Natural killer cell treated with Interleukin-12 subunit alpha and Interleukin-12 subunit beta and Interleukin-15 and Interleukin-18, amount 100 ng/mL, for 72 hours (primary cell): ENCODE measurements around the gene TMEM63B. TPM values are rescaled to one million over a fixed set of nuclear protein-coding genes. Genes with fewer than 3 reads are reported as not detected.

Source experiments
- ATAC-seq, 2 donors: fragments of 150-1000 bp; cut with Tn5 transposase in 1 of 2; sonication (Bioruptor Pico), chemical (Tn5 transposase) in 1 of 2; 2 replicates each; pipeline ENCODE4 v1.10.0; 2021
- DNase-seq: peaks from one replicate; pipeline ENCODE4 v3.0.0; 2022; ENCODE audit warnings: low spot score
- H3K27ac Mint-ChIP-seq, 2 donors: 1 replicate in 1 of 2; 2 replicates in 1 of 2; pipeline ENCODE4 v1.8.0; 2022; ENCODE audit warnings: mixed read lengths in 2 of 2, mild to moderate bottlenecking in 1 of 2, moderate library complexity in 1 of 2
- H3K27me3 Mint-ChIP-seq, 2 donors: 1 replicate in 1 of 2; 2 replicates in 1 of 2; pipeline ENCODE4 v1.8.0; 2022; ENCODE audit warnings: mixed read lengths in 2 of 2
- H3K36me3 Mint-ChIP-seq: one replicate; pipeline ENCODE4 v1.8.0; 2022; ENCODE audit warnings: mixed read lengths
- H3K4me1 Mint-ChIP-seq, 2 donors: 1 replicate in 1 of 2; 2 replicates in 1 of 2; pipeline ENCODE4 v1.8.0; 2022; ENCODE audit warnings: low read depth in 2 of 2, mixed read lengths in 2 of 2, mild to moderate bottlenecking in 1 of 2
- H3K4me3 Mint-ChIP-seq: one replicate; pipeline ENCODE4 v1.8.0; 2022; ENCODE audit warnings: mixed read lengths
- H3K9me3 Mint-ChIP-seq: 2 replicates; pipeline ENCODE4 v1.8.0; 2022; ENCODE audit warnings: mixed read lengths
- total RNA-seq, 2 donors: library from RNA; stranded (reverse); gene quantifications; one replicate each; pipeline ENCODE4 v1.2.3, GENCODE V29; 2022

The TMEM63B gene
- total RNA-seq, 2 donors from 2014 or later: 21.2 to 22.2 TPM

- Mint-ChIP-seq H3K36me3 (no peaks in the 10 kb centered on the region), H3K4me3 (no peak overlapping the region), H3K27ac (no peak overlapping the region), H3K9me3 (no peaks in the 10 kb centered on the region), H3K4me1 (peaks cover 0 to 16% of the 10 kb centered on the region in 2 donors), H3K27me3 (no peaks in the 10 kb centered on the region)
- no peak for ATAC-seq
- DNase-seq: no peak
Measured at GRCh38 chr6:44150317-44150917, 23.1 kb downstream of the TMEM63B start.

- Mint-ChIP-seq H3K27ac (no peak overlapping the region), H3K27me3 (no peaks in the 10 kb centered on the region), H3K4me3 (no peak overlapping the region), H3K9me3 (no peaks in the 10 kb centered on the region), H3K36me3 (no peaks in the 10 kb centered on the region), H3K4me1 (peaks cover 0 to 11% of the 10 kb centered on the region in 2 donors)
- peak; percentile 81 to 83 for ATAC-seq
- peak; percentile 77 for DNase-seq
Measured at GRCh38 chr6:44151348-44152108, 24.2 kb downstream of the TMEM63B start.

- Mint-ChIP-seq H3K4me1 (peaks cover 0 to 11% of the 10 kb centered on the region in 2 donors), H3K4me3 (no peak overlapping the region), H3K9me3 (no peaks in the 10 kb centered on the region), H3K36me3 (no peaks in the 10 kb centered on the region), H3K27me3 (no peaks in the 10 kb centered on the region), H3K27ac (no peak overlapping the region)
- DNase-seq: no peak
- no peak for ATAC-seq
Measured at GRCh38 chr6:44152109-44152461, 24.7 kb downstream of the TMEM63B start.

- Mint-ChIP-seq H3K36me3 (no peaks in the 10 kb centered on the region), H3K4me1 (peaks cover 0 to 11% of the 10 kb centered on the region in 2 donors), H3K4me3 (no peak overlapping the region), H3K27ac (no peak overlapping the region), H3K9me3 (no peaks in the 10 kb centered on the region), H3K27me3 (no peaks in the 10 kb centered on the region)
- ATAC-seq: no peak
- no peak for DNase-seq
Measured at GRCh38 chr6:44152533-44152932, 25.2 kb downstream of the TMEM63B start.

- H3K4me1 Mint-ChIP-seq: peaks cover 0 to 11% of the 10 kb centered on the region in 2 donors
- no peak for ATAC-seq
- no peaks in the 10 kb centered on the region for H3K36me3 Mint-ChIP-seq
- H3K4me3 Mint-ChIP-seq: no peak overlapping the region
- H3K27me3 Mint-ChIP-seq: no peaks in the 10 kb centered on the region
- H3K9me3 Mint-ChIP-seq: no peaks in the 10 kb centered on the region
- no peak for DNase-seq
- no peak overlapping the region for H3K27ac Mint-ChIP-seq
Measured at GRCh38 chr6:44154067-44154466, 26.7 kb downstream of the TMEM63B start.

- Mint-ChIP-seq H3K27ac (no peak overlapping the region), H3K4me3 (no peak overlapping the region), H3K4me1 (peaks cover 0 to 1% of the 10 kb centered on the region in 2 donors), H3K27me3 (no peaks in the 10 kb centered on the region), H3K9me3 (no peaks in the 10 kb centered on the region), H3K36me3 (no peaks in the 10 kb centered on the region)
- DNase-seq: no peak
- no peak for ATAC-seq
Measured at GRCh38 chr6:44156494-44157151, 29.3 kb downstream of the TMEM63B start.

- H3K27me3 Mint-ChIP-seq: no peaks in the 10 kb centered on the region
- H3K4me3 Mint-ChIP-seq: no peak overlapping the region
- H3K27ac Mint-ChIP-seq: no peak overlapping the region
- H3K36me3 Mint-ChIP-seq: no peaks in the 10 kb centered on the region
- no peaks in the 10 kb centered on the region for H3K4me1 Mint-ChIP-seq
- H3K9me3 Mint-ChIP-seq: no peaks in the 10 kb centered on the region
- ATAC-seq (no peak), DNase-seq (no peak)
Measured at GRCh38 chr6:44157152-44157521, 29.8 kb downstream of the TMEM63B start.

- Mint-ChIP-seq H3K9me3 (no peaks in the 10 kb centered on the region), H3K4me1 (no peaks in the 10 kb centered on the region), H3K27me3 (peaks cover 3 to 7% of the 10 kb centered on the region in 2 donors), H3K4me3 (no peak within 1 kb of the TSS), H3K27ac (no peak within 1 kb of the TSS), H3K36me3 (no peaks in the 10 kb centered on the region)
- ATAC-seq: no peak
- DNase-seq: no peak
Measured at GRCh38 chr6:44158770-44159228, 31.4 kb downstream of the TMEM63B start, which contains the start of gene CAPN11. CAPN11 (plus strand) TSS chr6:44158820; CDS start chr6:44158849, 29 bp downstream.

GRCh38 chr6:44161997-44162338 lies 34.6 kb downstream of the TMEM63B start:
- Mint-ChIP-seq H3K27ac (no peak overlapping the region), H3K9me3 (no peaks in the 10 kb centered on the region), H3K27me3 (peaks cover 21 to 26% of the 10 kb centered on the region in 2 donors), H3K4me1 (no peaks in the 10 kb centered on the region), H3K36me3 (no peaks in the 10 kb centered on the region), H3K4me3 (no peak overlapping the region)
- DNase-seq (no peak), ATAC-seq (no peak)

GRCh38 chr6:44162876-44163625 lies 35.7 kb downstream of the TMEM63B start:
- H3K4me1 Mint-ChIP-seq: no peaks in the 10 kb centered on the region

GRCh38 chr6:44166116-44166515 lies 38.8 kb downstream of the TMEM63B start:
- no peak for ATAC-seq

More at GRCh38 chr6:44162876-44163625, 35.7 kb downstream of the TMEM63B start:
- Mint-ChIP-seq H3K27me3 (peaks cover 21 to 26% of the 10 kb centered on the region in 2 donors), H3K9me3 (no peaks in the 10 kb centered on the region), H3K4me3 (no peak overlapping the region), H3K27ac (no peak overlapping the region), H3K36me3 (no peaks in the 10 kb centered on the region)
- no peak for DNase-seq
- ATAC-seq: no peak

GRCh38 chr6:44166591-44167184 lies 39.3 kb downstream of the TMEM63B start:
- H3K36me3 Mint-ChIP-seq: no peaks in the 10 kb centered on the region
- H3K9me3 Mint-ChIP-seq: no peaks in the 10 kb centered on the region
- peaks cover 21 to 26% of the 10 kb centered on the region in 2 donors for H3K27me3 Mint-ChIP-seq
- H3K27ac Mint-ChIP-seq: no peak overlapping the region
- ATAC-seq: no peak
- H3K4me1 Mint-ChIP-seq: no peaks in the 10 kb centered on the region
- no peak overlapping the region for H3K4me3 Mint-ChIP-seq
- no peak for DNase-seq

More at GRCh38 chr6:44166116-44166515, 38.8 kb downstream of the TMEM63B start:
- H3K4me3 Mint-ChIP-seq: no peak overlapping the region
- H3K9me3 Mint-ChIP-seq: no peaks in the 10 kb centered on the region
- H3K27me3 Mint-ChIP-seq: peaks cover 21 to 26% of the 10 kb centered on the region in 2 donors
- H3K36me3 Mint-ChIP-seq: no peaks in the 10 kb centered on the region
- no peaks in the 10 kb centered on the region for H3K4me1 Mint-ChIP-seq
- no peak for DNase-seq
- H3K27ac Mint-ChIP-seq: no peak overlapping the region

GRCh38 chr6:44167567-44167966 lies 40.2 kb downstream of the TMEM63B start:
- no peaks in the 10 kb centered on the region for H3K4me1 Mint-ChIP-seq
- no peaks in the 10 kb centered on the region for H3K36me3 Mint-ChIP-seq
- H3K4me3 Mint-ChIP-seq: no peak overlapping the region

More at GRCh38 chr6:44167567-44167966, 40.2 kb downstream of the TMEM63B start:
- ATAC-seq (no peak), DNase-seq (no peak)
- H3K9me3 Mint-ChIP-seq: no peaks in the 10 kb centered on the region
- no peak overlapping the region for H3K27ac Mint-ChIP-seq
- peaks cover 22 to 23% of the 10 kb centered on the region in 2 donors for H3K27me3 Mint-ChIP-seq
